Thymus (tissue), 11 donors: ENCODE results near the gene MAT1A. TPM values are rescaled to one million over a fixed set of nuclear protein-coding genes. Genes with fewer than 3 reads are reported as not detected.
"Not testable (repeated sequence)": the region's sequence is repeated elsewhere in the genome, so short reads cannot be mapped to it uniquely, and the experiment has no call there.

Experiments
- DNase-seq, 9 donors: peaks; one replicate each; pipeline ENCODE4 v3.0.0-alpha.2; 2013; ENCODE audit warnings: low spot score in 9 of 9, low read depth in 6 of 9, missing footprints in 1 of 9
- H3K27ac ChIP-seq, 2 donors: one replicate each; pipeline ENCODE4 v1.5.1; 2013; ENCODE audit warnings: control low read depth in 1 of 2, low read depth in 1 of 2, low read length in 1 of 2, mild to moderate bottlenecking in 1 of 2, moderate library complexity in 1 of 2
- H3K27me3 ChIP-seq, 2 donors: one replicate each; pipeline ENCODE4 v1.5.1; 2013; ENCODE audit warnings: low read length in 1 of 2; ENCODE audit not compliant: control insufficient read depth in 2 of 2, insufficient read depth in 1 of 2
- H3K36me3 ChIP-seq, 2 donors: one replicate each; pipeline ENCODE4 v1.5.1; 2013; ENCODE audit warnings: low read length in 1 of 2, mild to moderate bottlenecking in 1 of 2, moderate library complexity in 1 of 2; ENCODE audit not compliant: control insufficient read depth in 2 of 2, insufficient read depth in 2 of 2
- H3K4me1 ChIP-seq, 2 donors: one replicate each; pipeline ENCODE4 v1.5.1; 2013; ENCODE audit warnings: low read length in 2 of 2; ENCODE audit not compliant: control insufficient read depth in 2 of 2, insufficient read depth in 2 of 2
- H3K4me3 ChIP-seq, 2 donors: one replicate each; pipeline ENCODE4 v1.5.1; 2013; ENCODE audit warnings: low read length in 2 of 2, control low read depth in 1 of 2, mild to moderate bottlenecking in 1 of 2
- H3K9me3 ChIP-seq, 2 donors: one replicate each; pipeline ENCODE4 v1.5.1; 2013; ENCODE audit warnings: low read length in 1 of 2, mild to moderate bottlenecking in 1 of 2; ENCODE audit not compliant: control insufficient read depth in 2 of 2, insufficient read depth in 1 of 2
- WGBS: extraction: QIAGEN DNeasy Blood & Tissue Kit; methylation state at CpG from one replicate; pipeline ENCODE4 v1.1.7; 2013; 5-methylcytosine and 5-hydroxymethylcytosine counted together
- polyA plus RNA-seq: library from polyadenylated mRNA; stranded (reverse); fragments of 200-250 nt; gene quantifications from one replicate; pipeline ENCODE4 v1.2.3, GENCODE V29; 2013
- total RNA-seq: library from RNA; stranded (reverse); fragments of 120-200 nt; gene quantifications from one replicate; pipeline ENCODE4 v1.2.4, GENCODE V29; 2013
- donor health status: healthy.

MAT1A gene
- total and polyA plus RNA-seq, 2 donors: 0.38 to 0.46 TPM

GRCh38 chr10:80247611-80248010 lies 41.8 kb downstream of the MAT1A start:
- H3K9me3 ChIP-seq, H3K27ac ChIP-seq, H3K27me3 ChIP-seq, H3K4me1 ChIP-seq, H3K4me3 ChIP-seq, DNase-seq, H3K36me3 ChIP-seq: not testable (repeated sequence)
- 98% methylated on average over 18 of the region's 20 CpGs for WGBS

DNA sequence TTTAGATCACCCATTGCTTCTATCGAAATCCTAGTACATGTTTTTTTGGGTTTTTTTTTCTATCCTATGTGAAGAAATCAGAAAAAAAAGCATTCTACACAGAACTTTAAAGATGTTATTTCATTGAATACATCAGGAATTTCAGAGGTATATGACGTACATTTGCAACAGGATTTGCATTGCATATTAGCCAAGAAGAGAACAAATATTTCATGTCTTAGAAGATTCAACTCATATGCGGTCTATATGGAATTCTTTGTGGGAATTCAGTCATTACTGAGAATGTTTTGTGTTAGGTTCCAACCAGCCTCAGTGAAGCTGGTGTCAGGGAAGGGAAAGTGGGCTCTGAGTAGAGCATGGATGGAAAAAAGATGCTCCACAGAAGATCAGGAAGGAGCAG lies 45.1 kb downstream of the MAT1A start:
- H3K4me1 ChIP-seq, H3K36me3 ChIP-seq, DNase-seq, H3K4me3 ChIP-seq, H3K27me3 ChIP-seq, H3K27ac ChIP-seq, H3K9me3 ChIP-seq: not testable (repeated sequence)
- 96% methylated on average over 3 of the region's 3 CpGs for WGBS

- H3K27ac ChIP-seq, H3K36me3 ChIP-seq, DNase-seq, H3K27me3 ChIP-seq, H3K4me3 ChIP-seq, H3K4me1 ChIP-seq, H3K9me3 ChIP-seq: not testable (repeated sequence)
- WGBS: 84% methylated on average over 2 of the region's 4 CpGs
Observed at GRCh38 chr10:80242341-80242740, 47.1 kb downstream of the MAT1A start.

DNA sequence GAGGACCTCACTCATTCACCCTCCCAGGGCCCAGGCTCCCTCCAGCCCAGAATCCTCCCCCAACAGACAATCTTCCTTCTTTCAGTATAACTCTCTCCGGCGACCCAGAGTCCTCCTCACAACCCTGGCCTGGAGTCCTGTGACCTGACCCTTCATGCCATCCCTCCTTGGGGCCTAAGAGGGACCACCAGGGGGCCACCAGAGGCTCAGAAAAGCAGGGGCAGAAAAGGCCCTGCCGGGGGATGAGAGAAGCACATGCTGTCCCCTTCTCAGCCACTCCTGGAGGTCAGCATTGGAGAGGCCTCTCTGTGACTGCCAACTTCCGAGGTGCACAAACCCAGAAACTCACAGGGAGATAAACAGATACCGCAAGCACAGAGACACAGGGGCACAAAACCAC lies 53.0 kb downstream of the MAT1A start:
- 97% methylated on average over 5 of the region's 5 CpGs for WGBS
- not testable (repeated sequence) for H3K4me1 ChIP-seq, H3K27ac ChIP-seq, H3K27me3 ChIP-seq, H3K4me3 ChIP-seq, DNase-seq, H3K36me3 ChIP-seq, H3K9me3 ChIP-seq

DNA sequence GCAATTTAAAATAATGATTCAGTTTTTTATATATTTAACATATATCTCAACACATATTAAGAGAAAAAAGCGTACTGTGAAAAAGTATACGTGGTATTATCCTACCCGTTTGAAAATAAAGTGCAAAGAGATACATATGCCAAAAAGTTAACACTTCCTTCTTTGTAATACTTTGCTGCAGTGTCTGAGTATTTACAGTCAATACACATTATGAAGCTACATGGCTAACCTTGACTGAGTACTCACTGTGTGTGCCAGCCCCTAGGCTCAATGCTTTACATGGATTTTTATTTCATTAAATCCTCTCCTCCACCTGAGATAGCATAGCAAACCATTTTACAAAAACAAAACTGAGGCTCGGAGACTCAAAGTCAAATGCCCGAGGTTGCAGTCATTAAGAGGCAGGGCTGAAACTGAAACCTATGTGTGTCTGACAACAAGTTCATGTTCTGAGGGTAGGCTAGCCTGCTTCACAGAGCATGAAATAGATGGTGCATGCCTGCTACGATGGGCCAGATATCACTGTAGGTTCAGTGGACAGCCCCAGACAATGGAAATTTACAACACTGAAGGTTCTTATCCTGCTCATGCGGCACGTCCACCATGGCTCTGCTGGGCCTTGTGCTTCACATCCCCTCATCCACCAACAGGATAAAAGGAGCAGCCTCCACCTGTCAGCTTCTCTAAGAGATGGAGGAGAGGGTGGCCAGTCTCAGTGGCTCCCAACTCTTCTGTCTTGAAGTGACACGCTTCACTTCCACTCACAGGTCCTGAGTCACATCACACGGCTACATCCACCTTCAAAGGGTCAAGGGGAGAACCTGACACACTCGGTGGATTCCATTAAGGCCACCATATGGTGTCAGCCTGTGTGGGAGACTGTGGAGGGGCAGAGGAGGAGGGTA lies 54.9 kb downstream of the MAT1A start:
- H3K27me3 ChIP-seq, H3K4me3 ChIP-seq, DNase-seq, H3K9me3 ChIP-seq, H3K36me3 ChIP-seq, H3K4me1 ChIP-seq, H3K27ac ChIP-seq: not testable (repeated sequence)
- 89% methylated on average over 11 of the region's 11 CpGs for WGBS

- not testable (repeated sequence) for H3K9me3 ChIP-seq, H3K27ac ChIP-seq, H3K27me3 ChIP-seq, H3K4me3 ChIP-seq, H3K4me1 ChIP-seq, DNase-seq, H3K36me3 ChIP-seq
- WGBS: 90% methylated on average over 1 of the region's 1 CpG
Observed at GRCh38 chr10:80233871-80234270, 55.6 kb downstream of the MAT1A start.

DNA sequence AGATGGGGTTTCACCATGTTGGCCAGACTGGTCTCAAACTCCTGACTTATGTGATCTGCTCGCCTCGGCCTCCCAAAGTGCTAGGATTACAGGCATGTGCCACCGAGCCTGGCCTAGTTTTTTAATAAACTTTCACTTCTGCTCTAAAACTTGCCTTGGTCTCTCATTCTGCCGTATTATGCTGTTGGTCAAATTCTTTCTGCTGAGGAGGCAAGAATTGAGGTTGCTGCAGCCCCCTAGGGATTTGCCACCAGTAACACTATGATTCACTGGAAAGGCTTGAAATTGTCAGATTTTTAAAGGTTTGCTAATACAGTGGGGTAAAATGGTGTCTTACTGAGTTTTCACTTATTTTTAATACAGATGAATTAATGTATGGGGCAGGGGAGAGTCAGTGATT lies 62.7 kb downstream of the MAT1A start:
- not testable (repeated sequence) for H3K4me3 ChIP-seq, H3K9me3 ChIP-seq, DNase-seq, H3K36me3 ChIP-seq, H3K4me1 ChIP-seq, H3K27me3 ChIP-seq, H3K27ac ChIP-seq
- WGBS: 94% methylated on average over 4 of the region's 4 CpGs

DNA sequence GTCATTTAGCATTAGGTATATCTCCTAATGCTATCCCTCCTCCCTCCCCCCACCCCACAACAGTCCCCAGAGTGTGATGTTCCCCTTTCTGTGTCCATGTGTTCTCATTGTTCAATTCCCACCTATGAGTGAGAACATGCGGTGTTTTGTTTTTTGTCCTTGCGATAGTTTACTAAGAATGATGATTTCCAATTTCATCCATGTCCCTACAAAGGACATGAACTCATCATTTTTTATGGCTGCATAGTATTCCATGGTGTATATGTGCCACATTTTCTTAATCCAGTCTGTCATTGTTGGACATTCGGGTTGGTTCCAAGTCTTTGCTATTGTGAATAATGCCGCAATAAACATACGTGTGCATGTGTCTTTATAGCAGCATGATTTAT lies 66.4 kb downstream of the MAT1A start:
- not testable (repeated sequence) for H3K27ac ChIP-seq, H3K4me3 ChIP-seq, H3K36me3 ChIP-seq, H3K27me3 ChIP-seq, H3K4me1 ChIP-seq, DNase-seq, H3K9me3 ChIP-seq
- WGBS: 71% methylated on average over 2 of the region's 5 CpGs
